HuH-7.5 (cell line): ENCODE results near the gene POU6F2.
"Not testable (repeated sequence)": the region's sequence is repeated elsewhere in the genome, so short reads cannot be mapped to it uniquely, and the experiment has no call there.

ENCODE experiments used
- DNase-seq: peaks from one replicate; pipeline ENCODE4 v3.0.0; 2011; ENCODE audit warnings: low spot score

The POU6F2 gene

DNA sequence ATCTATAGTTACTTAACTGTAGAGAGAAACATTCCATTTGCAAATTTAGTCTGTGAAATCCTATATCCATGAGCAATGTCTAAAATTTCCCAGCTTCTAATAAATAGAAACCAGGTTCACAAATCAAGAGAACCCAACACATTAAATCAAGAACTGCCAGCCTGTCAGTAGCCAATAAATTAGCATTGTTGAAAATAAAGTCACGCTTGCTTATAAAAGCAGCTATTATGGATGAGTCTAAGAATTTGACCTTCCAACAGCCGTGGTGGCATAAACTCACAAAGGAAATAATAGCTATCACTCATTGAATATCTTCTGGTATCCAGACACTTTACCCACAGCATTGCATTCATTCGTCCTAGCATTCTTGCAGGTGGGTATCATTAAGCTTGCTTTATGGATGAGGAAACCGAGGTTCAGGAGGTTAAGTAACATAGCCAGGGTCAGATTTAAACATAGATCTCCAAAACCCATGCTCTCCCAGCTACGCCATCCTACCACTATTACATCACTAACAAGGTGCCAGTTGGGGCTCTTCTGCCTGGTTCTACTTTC is 328.4 kb downstream of the POU6F2 start:
- no peak for DNase-seq

DNA sequence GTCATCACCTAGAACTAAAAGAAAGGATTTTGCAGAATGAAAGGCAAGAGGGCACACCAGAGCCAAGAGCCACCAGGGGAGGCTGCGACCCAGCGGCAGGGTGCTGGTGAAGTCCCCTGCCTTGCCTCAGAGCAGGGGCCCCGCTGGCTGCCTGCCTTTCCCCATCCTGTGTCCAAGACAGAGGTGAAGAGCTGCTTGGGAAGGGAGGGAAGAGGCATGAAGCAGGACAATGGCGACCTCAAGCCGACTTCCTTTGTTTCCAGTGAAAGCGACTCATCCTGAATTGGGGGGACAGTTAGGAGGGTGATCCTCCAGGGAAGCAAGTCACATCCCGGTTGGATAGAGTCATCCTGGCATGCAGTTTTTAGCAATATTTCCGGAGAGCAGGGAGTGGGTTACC is 333.0 kb downstream of the POU6F2 start:
- no peak for DNase-seq

DNA sequence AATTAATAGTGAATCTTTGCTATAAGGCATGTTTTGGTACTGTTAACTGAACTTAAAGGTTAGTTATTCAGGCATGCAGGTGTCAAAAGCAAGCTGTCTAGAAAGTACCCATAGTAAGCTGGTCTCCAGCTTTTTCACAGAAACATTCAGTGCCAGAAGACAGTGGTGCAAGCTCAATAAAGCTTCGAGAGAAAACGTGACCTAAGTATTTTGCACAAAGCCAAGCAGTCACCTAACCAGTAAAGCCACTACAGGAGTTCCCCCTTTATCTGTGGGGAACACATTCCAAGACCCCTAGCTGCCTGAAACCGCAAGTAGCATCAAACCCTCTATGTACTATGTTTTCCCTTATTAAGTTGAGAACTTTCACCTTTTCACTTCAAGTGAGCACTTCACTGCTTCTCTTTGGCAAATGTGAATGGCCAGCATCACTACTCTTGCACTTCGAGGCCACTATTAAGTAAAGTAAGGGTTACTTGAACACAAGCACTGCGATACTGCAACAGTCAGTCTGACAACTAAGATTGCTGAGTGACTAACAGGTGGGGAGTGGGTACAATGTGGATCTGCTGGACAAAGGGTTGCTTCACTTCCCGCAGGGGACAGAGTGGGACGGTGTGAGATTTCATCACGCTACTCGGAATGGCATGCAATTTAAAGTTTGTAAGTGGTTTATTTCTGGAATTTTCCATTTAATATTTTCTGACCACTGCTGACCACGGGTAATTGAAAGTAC is 334.7 kb downstream of the POU6F2 start:
- no peak for DNase-seq

DNA sequence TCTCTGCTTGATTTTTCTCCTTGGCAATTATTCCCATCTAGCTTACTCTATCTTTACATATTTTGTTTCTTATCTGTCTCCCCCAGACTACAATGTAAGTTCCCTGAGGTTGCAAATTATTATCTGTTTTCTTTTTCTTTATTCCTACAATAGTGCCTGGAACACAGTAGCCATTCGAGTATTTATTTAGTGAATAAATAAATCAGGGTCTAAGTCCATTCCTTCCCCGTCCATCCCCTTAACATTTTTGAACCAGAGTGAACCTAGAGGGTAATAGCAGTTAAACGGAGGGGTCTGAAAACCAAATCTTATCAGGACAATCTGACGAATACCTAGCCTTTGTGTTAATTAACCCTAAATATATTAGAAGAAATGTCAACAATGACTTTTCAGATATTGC is 335.7 kb downstream of the POU6F2 start:
- no peak for DNase-seq

DNA sequence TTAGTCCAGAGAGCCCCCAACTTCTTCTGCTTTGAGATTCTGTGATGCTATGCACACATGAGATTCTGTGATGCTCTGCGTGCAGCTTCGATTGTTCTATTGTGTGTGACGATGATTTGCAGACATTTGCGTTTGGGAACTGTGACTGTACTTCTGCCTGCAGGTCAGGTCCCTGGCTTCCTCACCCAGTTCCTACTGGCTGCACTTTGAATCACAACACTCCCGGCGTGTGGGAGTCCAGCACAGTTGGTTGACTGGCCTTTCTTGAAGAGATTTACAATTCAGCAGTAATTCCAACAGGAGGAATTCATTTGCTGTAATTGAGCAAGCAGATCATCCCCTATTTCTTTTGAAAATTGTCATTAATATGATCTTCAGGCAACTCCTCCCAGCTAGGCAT is 336.3 kb downstream of the POU6F2 start:
- no peak for DNase-seq

DNA sequence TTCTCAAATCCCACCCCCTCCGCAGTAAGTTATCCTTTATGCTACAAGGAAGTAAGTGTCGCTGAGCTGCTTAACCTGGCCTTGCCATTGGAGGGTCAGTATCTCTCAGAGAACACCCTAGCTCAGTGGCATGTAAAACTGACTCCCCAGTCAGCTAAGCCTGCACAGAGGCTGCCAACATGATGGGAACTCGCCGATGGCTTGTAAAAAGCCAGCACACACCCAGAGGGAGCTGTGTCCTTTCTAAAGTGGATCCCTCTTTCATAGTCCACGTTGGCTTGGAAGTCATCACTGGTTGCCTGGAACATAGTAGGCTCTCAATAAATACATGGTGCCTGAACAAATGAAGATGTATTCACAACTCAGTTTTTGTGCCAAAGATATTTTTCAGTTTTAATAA is 339.4 kb downstream of the POU6F2 start:
- DNase-seq: no peak

DNA sequence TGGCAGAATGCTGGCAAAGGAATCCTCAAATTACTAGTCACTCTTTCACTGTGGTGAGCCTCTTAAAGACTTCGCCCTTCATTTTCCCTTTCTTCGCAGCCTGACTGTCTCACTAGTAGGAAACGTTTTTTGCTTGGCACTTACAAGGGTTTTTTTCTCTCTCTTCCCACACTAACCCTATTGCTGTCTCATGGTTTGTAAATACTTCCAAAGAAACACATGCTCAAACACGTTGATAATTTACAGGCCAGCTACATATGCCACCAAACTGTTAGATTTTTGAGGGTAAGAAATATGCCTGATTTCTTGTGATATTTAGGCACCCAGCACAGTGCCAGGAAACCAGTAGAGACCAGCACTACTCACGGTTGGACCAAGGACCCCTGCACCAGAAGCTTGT is 340.2 kb downstream of the POU6F2 start:
- no peak for DNase-seq

DNA sequence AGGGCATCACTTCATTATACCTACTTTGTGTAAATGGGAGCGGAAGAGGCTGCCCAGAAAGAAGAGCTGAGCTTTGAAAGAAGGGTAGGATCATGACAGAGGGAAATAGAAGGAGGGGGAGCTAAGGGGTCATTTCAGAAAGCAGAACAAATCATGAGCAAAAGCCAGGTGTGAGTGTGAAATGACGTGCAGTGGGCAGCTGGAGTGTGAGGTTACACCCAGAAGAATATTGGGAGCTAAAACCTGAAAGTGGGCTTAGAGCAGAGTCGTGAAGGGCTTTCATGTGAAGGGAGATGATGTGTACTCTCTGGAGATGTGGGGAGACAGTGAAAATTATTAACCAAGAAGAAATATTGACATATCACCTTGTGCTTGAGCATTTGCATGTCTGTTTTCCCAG is 343.5 kb downstream of the POU6F2 start:
- DNase-seq: no peak

DNA sequence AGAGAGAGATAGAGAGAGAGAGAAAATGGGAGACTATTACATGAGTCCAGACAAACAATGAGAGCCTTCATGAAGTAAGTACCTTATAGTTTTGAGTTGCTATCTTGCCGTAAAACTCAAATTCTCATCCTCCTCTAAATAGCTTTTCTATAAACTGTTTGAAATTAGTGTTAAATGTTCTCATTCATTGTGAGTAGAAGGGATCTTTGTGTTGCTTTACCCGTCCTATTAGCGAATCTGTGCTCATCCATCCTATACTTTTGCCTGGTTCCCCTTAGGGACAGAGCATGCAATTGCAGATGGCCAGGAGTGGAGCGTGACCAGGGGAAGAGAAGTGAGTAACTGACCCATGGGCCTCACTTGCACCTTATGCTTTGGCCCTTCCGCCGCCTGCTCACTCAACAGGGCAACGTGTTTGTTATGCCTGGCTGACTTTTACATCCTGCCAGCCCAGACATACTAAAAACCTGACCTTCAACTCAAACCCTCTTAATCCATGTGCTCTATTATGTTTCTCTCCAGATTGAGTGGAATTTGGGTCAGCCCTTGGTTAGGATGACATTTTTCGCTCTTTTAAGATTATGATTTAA is 344.3 kb downstream of the POU6F2 start:
- DNase-seq: no peak

DNA sequence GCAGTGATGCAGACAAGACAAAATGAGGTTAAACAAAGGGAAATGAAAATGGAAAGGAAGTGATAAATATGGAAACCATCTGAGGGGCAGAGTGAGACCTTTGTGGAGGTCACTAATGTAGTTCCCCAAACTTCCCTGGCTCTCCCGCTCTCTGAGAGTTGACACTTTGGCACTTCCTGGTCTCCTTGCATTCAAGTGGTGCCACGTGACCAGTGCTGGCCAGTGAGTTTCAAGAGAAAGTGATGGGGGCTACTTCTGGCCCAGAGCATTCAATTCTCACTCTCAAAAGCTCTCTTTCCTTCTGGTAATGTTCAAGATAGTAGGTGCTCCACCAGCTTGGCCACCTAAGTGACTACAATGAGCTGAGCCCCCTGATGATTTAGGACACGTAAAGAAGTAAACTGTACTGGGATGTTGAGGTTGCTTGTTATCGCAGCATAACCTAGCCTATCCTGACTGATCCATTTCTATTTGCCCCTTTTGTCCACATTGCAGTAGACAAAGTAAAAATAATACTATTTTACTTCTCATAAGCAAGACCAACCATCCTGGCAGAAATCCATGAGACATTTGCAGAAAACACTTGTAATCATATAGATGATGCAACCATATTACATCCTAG is 346.5 kb downstream of the POU6F2 start:
- no peak for DNase-seq

DNA sequence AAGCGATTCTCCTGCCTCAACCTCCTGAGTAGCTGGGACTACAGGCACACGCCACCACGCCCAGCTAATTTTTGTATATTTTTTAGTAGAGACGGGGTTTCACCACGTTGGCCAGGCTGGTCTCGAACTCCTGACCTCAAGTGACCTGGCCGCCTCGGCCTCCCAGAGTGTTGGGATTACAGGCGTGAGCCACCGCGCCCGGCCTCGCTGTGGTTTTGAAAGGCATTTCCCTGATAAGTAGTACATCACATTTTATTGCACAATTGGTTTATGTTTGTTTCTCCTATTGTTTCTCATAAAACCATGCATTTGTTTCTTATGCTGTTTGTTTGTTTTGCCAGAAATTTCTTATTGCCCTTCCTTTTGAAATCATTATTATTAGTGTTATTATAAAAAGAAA is 353.9 kb downstream of the POU6F2 start:
- DNase-seq: not testable (repeated sequence)

DNA sequence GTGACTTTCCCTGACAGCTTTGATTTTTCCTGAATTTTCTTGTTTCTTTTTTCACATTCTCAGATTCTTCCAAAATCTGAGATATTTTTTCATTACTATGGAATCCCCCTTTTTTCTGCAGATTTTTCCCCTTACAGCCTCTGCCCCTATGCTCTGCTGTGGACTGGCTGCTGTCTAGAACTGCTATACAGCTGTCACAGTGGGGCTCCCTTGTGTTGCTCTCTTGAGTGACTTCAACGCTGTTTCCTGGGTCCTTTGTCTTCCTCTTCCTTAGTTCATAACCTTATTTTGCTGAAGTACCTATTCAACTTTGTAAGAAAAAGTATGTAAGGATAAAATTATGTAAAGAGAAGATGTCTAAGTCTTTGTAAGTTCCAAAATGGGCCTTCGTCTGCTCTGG is 354.4 kb downstream of the POU6F2 start:
- DNase-seq: no peak

DNA sequence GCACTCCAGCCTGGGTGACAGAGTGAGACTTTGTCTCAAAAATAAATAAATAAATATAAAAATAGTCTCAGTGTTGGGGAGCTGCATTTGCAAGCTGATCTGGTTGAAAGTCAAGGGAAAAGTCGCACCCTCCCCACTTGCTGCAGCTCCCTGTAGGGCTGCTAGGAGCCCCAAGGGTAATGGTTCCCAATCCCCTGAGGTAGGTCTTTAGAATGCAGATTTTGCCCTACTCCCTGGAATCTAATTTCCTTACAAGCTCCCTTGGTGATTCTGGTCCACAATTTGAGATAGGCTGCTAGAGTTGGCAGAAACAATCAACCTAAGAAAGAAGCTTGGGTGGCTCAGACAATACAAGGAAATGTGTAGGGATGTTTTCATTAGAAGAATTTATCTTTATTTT is 356.0 kb downstream of the POU6F2 start:
- DNase-seq: no peak

DNA sequence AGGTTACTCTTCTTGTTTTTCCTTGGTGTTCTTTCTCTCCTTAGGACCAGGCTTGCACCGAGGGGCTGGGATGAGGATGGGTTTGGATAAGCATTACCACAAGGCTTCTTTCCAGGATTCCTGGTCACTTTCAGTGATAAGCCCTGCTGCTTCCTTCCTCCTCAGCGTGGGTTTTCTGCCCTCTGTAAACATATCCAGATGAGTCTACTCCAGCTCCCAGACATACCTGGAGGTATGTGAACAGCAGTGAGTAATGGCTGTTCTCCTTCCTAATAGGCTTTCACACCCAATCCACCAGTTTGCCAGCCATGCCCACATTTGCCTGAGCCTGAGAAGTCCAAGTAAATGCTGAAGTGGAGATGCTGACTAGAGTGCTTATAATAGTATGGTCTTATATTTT is 358.7 kb downstream of the POU6F2 start:
- no peak for DNase-seq

DNA sequence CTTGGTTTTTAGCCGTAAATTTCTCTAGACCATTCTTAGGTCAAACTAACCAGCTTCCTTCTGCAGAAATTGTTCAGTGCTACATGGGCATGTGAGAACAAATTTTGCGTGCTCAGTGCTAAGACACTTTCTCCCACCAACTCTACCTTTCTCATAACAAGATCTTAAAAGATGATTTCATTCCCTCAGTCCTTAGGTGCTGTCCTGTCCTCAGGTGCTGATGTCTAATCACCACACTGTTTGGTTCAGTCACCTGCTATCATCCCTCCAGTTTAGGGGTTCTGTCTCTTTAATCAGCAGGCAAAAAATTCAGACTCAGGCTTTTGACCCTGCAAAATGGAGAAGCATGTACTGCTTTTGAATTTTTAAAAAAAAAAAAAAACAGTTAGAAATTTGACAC is 361.0 kb downstream of the POU6F2 start:
- no peak for DNase-seq

DNA sequence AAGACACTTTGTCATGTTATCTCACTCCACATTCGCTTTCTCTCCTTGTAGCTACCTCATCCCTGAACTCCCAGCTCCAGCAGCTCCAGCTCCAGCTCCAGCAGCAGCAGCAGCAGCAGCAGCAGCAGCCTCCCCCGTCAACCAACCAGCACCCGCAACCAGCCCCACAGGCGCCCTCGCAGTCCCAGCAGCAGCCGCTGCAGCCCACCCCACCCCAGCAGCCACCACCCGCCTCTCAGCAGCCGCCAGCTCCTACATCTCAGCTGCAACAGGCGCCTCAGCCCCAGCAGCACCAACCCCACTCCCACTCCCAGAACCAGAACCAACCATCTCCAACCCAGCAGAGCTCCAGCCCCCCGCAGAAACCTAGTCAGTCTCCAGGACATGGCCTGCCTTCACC is 361.9 kb downstream of the POU6F2 start:
- no peak for DNase-seq

DNA sequence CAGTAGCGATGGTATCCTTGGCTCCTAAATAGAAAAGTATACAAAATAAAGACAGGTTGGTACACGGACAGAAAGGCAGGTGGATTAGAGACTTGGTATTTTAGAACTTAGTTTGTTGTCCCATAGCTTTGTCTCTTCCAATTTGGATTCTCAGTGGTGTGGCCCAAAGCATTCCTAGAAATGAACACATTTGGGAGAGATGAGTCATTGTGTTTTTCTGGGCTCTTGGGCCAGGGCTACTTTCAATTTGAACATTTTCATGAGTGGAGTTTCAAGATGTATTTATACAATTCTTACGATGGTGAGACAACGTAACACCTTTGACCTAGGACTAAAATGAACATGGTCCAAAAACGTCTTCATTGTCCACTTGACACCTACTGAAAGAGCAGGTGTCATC is 363.4 kb downstream of the POU6F2 start:
- no peak for DNase-seq

DNA sequence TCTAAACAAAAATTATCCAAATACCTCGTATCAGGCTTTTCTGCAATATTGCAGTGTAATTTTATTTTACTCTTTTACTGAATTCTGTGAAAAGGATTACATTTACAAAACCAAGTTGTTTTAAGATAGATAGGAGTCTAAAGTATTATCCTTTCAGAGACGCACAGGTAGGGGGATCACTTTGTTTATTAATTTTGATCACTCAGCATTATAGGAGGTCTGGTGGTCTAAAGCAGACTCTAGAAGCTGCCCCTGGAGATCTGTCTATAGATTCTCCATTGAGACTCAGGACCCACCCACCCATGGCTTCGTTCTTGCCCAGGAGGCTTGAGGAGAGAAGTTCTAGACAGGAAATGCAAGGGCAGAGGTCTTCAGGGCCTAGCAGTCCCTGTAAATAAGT is 365.1 kb downstream of the POU6F2 start:
- no peak for DNase-seq

DNA sequence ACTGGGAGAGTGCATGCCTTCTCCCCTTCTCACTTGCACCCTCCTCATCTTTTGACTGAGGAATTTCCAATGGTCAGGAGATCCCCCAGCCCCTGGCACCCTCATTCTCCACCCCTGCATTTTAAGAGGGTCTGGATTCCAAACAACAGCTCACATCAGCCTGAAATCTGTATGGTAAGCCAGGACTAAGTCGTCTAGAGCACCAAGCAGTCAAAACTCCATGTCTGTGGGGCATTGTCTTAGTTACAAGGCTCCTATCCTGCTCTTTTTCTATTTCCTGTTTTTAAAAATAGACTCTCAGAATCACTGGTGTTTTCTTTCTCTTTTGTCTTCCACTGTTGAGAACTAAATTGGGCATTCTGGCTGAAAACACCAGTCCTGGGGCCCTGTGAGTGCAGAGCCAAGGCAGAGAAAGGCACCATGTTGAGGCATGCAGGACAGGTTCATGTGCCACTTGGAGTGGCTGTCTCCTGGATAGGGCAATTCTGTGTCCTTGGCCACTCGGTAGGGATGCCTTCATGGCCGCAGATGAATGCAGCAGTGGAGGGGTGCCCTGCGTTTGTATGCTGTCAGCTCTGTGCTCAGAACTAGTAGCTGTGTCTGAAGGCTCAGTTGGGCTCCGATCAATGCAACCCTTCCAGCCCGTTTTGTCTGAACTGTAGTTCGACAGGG is 371.9 kb downstream of the POU6F2 start:
- DNase-seq: no peak

DNA sequence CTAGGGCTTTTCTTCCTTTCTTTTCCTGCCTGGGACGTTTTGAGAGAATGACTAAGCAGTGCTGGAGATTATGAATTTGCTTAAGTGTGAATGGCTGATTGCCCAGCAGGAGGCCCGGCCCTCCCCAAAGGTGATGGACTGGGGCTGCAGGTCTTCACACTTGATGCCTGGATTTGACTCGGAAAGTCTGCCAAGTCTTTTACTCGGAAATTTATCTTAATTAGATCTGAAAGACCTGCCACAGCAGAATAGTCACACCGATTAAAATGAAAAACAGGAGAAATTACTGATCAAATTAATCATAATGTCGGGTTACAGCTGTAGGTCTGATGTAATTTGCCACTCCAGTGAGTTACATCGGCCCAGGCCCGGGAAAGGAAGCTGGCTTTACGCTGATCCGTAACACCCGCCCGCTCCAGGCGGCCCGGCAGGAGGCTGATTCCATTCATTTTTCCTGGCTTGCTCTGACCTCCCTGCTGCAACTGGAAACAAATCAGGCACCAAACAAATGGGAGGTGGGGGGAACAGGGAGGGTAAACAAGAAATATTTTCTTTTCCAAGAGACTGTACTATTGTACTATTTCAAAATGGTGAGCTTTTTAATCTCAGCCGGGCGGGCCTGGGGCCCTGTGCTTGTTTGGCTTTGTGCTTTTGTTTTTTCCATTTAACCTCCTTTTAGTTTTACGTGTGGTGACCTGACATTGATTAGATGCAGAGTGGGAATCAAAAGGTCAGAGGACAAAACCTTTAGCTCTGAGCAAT is 376.1 kb downstream of the POU6F2 start:
- no peak for DNase-seq

DNA sequence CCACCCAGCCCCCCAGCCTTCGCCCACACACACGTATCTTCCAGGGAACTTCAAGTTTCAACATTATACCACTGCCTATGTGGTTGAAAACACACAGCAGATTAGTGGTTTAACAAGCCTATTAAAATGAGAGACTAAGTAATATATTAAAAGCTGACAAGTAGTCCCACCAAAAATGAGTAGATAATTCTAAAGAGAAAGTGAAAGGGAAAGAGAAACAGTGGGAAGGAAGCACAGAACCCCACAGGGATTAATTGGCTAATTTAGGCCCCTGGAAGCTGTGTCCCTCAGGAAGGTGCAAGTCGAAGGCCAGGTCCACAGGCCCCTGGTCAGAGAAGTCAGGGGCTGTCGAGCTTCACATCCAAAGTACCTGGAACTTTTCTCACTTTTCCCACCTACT is 378.0 kb downstream of the POU6F2 start:
- no peak for DNase-seq
